Neuron (in vitro differentiated cells): ENCODE measurements around the gene USF3.
"Not testable (repeated sequence)": the region's sequence is repeated elsewhere in the genome, so short reads cannot be mapped to it uniquely, and the experiment has no call there.

Experiments used
- H2AFZ ChIP-seq: one replicate; pipeline ENCODE4 v1.6.1; 2013; ENCODE audit warnings: low read depth, mild to moderate bottlenecking, inconsistent platforms, low read length, moderate library complexity
- H3K27me3 ChIP-seq: one replicate; pipeline ENCODE4 v1.6.1; 2013; ENCODE audit warnings: low read length; ENCODE audit not compliant: insufficient read depth
- H3K36me3 ChIP-seq: one replicate; pipeline ENCODE4 v1.6.1; 2013; ENCODE audit warnings: low read length; ENCODE audit not compliant: insufficient read depth
- H3K4me1 ChIP-seq: one replicate; pipeline ENCODE4 v1.6.1; 2013; ENCODE audit warnings: low read length; ENCODE audit not compliant: insufficient read depth
- H3K4me3 ChIP-seq: 2 replicates; pipeline ENCODE4 v1.5.1; 2013; ENCODE audit warnings: mild to moderate bottlenecking, low read length, moderate library complexity
- H3K9me3 ChIP-seq: one replicate; pipeline ENCODE4 v1.6.1; 2013; ENCODE audit warnings: low read length

USF3 gene

DNA sequence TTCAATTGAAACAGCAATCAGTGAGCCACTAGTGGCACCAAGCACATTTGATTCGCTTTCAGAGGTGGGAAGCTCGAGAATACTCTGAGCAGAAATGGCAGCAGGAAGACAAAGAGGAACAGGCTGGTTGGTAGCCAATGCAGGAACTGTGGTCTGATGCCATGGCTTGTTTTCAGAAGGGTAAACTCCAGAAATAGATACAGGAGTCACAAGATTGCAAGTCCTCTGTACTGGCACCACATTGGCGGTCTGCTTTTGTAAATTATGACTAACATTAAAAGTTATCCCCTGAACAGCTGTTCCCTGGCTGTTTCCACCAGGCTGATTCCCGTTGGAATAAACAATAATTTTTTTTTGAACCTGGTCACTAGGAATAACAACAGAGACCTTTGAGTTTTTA, 35.5 kb downstream of the USF3 start:
- Histone ChIP-seq H3K4me3 (no peak overlapping the region), H3K9me3 (peaks cover 3% of the 10 kb centered on the region), H3K36me3 (peaks cover 54% of the 10 kb centered on the region), H2AFZ (no peak overlapping the region), H3K27me3 (no peaks in the 10 kb centered on the region), H3K4me1 (no peaks in the 10 kb centered on the region)

DNA sequence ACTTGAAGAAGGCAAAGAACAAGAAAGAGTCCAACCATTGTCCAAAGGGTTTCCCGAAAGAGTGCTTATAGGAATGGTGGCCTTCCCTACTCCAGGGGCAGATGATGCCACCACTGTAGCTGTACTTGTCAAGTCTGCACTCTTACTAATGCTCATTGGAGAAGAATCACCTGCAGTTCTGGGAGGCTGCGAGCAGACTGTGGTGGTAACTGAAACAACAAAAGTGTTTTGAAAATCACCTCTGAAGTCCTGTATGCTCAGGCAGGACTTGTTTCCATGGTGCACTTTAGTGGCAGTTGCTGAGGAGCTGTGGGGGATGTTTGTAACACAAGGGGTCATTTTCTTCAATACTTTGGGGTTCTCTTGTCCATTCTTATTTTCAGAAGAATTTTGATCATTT, 36.0 kb downstream of the USF3 start:
- Histone ChIP-seq H3K9me3 (peaks cover 3% of the 10 kb centered on the region), H3K36me3 (peaks cover 54% of the 10 kb centered on the region)

DNA sequence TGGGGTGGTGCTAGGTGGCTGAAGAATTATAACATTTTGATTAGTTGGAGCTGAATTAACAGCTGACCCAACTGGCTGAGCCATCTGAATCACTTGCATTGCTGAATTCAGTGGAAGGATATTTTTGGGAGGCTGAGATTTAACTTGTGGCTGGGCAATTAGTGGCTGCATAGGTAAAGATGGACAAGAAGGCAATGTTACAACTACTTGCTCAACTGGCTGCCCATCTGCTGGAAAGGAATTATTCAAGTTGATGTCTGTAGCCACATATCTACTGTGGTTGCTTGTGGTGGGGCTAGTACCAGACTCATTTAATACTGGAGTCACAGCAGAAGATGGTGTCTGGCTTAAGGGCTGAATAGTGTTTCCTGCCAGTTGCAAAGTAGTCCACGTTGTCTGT, 36.4 kb downstream of the USF3 start:
- Histone ChIP-seq H3K27me3 (no peaks in the 10 kb centered on the region), H3K4me1 (no peaks in the 10 kb centered on the region), H2AFZ (no peak overlapping the region), H3K4me3 (no peak overlapping the region), H3K9me3 (peaks cover 3% of the 10 kb centered on the region), H3K36me3 (peaks cover 58% of the 10 kb centered on the region)

More for the DNA sequence above, 36.0 kb downstream of the USF3 start:
- Histone ChIP-seq H3K4me1 (no peaks in the 10 kb centered on the region), H3K27me3 (no peaks in the 10 kb centered on the region), H3K4me3 (no peak overlapping the region), H2AFZ (no peak overlapping the region)

DNA sequence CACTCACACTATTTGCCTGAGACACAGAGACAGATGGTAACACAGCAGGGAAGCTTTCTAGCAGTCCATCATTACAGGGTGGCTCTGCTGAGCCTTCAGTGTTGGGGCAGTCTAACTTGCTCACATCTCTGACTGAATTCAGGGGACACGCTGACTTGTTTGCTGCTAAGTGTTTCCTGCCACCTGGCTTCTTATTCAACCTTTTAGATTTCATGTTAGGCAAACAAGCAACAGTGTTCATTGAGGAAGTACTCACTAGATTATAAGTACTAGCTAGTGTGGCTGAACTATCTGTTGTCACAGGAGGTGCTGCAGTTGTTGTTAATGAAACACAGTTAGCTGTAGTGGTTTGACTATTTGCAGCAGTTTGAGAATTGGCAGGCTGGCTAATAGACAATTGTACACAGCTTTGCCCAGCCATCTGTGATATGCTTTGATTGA, 37.3 kb downstream of the USF3 start:
- peaks cover 3% of the 10 kb centered on the region for H3K9me3 ChIP-seq
- H3K27me3 ChIP-seq: no peaks in the 10 kb centered on the region
- no peak overlapping the region for H3K4me3 ChIP-seq
- H3K36me3 ChIP-seq: peaks cover 57% of the 10 kb centered on the region
- no peak overlapping the region for H2AFZ ChIP-seq
- no peaks in the 10 kb centered on the region for H3K4me1 ChIP-seq

DNA sequence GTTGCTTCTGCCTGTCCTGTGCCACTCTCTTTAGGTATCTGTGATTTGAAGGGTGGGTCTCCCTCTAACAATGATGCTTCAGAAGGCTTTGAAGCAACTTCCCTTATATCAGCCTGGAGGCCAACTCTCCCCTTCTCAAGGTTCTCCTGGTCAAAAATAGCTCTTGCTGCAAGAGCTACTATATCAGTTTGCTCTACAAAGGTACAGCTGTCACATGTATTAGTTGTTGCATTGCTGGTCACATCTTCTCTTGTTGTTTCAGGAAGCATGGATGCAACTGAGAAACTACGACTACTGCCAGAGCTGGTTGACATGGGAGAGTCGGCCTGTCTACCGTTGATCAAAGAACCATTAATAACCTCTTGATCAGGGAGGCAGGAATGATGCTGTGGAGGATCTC, 38.3 kb downstream of the USF3 start:
- Histone ChIP-seq H2AFZ (no peak overlapping the region), H3K4me3 (no peak overlapping the region), H3K9me3 (peaks cover 3% of the 10 kb centered on the region), H3K4me1 (no peaks in the 10 kb centered on the region), H3K27me3 (no peaks in the 10 kb centered on the region), H3K36me3 (peaks cover 55% of the 10 kb centered on the region)

DNA sequence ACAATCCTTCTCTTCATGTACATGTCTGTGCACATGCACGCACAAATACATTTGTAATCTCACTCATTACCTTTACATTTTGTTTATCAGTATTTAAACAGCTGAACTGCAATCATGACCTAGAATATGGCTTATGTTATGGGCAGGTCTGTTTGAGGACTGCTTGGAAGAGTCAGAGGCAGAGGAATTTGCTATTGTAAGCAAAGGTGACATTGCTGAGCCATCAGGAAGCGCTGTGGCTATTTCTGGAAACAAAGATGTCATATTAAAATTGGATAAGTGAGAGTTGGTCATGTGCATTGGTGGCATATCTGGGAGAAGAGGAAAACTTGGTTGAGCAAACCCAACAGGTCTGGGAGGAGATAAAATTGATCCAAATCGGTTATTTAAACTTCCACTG, 41.6 kb downstream of the USF3 start:
- H3K36me3 ChIP-seq: peaks cover 39% of the 10 kb centered on the region
- no peak overlapping the region for H3K4me3 ChIP-seq
- H3K9me3 ChIP-seq: peaks cover 3% of the 10 kb centered on the region
- no peaks in the 10 kb centered on the region for H3K27me3 ChIP-seq
- H2AFZ ChIP-seq: no peak overlapping the region
- no peaks in the 10 kb centered on the region for H3K4me1 ChIP-seq

DNA sequence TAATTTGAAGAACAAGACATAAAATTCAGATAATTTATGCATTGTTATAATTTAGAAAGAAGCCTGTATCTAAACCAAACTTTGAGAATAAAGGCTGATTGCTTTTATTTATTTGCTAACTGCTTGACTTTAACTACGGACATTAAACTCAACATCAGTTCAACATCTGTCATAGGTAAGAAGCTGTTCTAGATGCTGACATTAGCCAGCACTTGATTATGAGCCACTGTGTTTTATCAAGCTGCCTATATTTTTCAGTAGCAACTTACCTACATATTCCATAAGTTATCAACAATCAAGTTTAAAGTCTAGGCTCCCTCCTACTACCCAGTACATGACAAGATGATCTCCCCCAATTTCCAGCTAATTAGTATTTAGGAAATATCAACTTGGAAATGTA, 42.1 kb downstream of the USF3 start:
- no peaks in the 10 kb centered on the region for H3K27me3 ChIP-seq
- no peak overlapping the region for H2AFZ ChIP-seq
- peaks cover 3% of the 10 kb centered on the region for H3K9me3 ChIP-seq
- no peak overlapping the region for H3K4me3 ChIP-seq
- peaks cover 34% of the 10 kb centered on the region for H3K36me3 ChIP-seq
- H3K4me1 ChIP-seq: no peaks in the 10 kb centered on the region

DNA sequence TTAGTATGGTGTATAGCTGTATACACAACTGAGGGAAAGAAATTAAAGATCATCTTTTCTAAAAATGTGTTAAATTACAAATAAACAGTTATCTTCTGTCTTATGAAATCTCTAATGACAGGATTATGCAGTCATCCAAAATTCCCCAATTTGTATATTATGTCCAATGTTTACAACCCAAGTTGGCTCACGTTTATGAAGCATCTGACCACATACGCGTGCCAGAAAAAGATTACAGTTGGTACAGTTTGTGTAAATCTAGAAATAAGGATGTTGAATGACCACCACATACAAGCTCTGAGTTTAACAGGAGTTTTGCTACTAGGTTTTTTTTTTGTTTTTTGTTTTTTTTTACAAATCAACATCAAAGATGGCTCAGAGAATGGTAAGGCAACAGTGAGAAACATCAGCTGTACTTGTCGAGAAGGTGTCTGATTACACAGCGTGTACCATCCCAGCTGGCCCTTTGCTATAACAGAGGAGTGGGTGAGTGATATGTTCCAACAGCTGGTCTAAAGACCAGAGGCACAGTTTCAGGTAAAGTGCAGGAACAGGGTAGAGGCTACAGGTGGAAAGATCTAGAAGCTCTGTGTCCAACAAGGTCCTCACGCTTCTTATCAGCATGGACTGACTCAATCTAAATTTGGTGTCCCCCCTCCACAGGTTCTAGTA, 47.1 kb downstream of the USF3 start:
- Histone ChIP-seq H3K27me3 (no peaks in the 10 kb centered on the region), H2AFZ (no peak overlapping the region), H3K4me3 (no peak overlapping the region), H3K36me3 (no peaks in the 10 kb centered on the region), H3K9me3 (no peaks in the 10 kb centered on the region), H3K4me1 (no peaks in the 10 kb centered on the region)

DNA sequence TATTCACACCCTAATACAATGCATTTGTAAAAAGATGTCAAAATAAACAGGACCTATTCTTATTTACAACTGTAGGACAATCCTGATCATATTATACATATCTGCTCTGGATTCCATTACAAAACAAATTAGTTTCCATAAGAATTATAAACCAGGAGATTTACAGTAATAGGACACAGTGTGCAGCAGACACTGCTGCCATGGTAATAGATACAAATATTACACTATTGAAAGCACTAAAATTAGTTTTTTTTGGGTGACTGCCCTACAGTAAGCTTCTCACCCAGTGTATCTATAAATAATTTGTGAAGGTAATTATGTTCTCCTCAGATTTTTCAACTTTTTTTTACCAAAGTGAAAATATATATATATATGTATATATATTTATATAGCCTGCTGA, 47.9 kb downstream of the USF3 start:
- H3K4me3 ChIP-seq: no peak overlapping the region
- no peak overlapping the region for H2AFZ ChIP-seq
- H3K27me3 ChIP-seq: no peaks in the 10 kb centered on the region
- no peaks in the 10 kb centered on the region for H3K4me1 ChIP-seq
- peaks cover 2% of the 10 kb centered on the region for H3K9me3 ChIP-seq
- H3K36me3 ChIP-seq: no peaks in the 10 kb centered on the region

DNA sequence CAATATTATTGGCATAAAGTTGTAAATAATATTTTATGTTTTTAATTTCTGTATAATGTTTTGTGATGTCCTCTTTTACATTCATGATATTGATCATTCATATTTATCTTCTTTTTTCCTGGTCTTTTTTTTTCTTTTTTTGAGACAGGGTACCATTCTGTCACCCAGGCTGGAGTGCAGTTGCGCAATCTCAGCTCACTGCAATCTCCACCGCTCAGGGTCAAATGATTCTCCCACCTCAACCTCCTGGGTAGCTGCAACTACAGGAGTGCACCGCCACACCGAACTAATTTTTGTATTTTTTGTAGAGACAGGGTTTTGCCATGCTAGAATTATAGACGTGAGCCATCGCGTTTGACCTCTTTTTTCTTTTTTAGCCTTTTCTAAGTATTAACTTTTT, 52.9 kb downstream of the USF3 start:
- Histone ChIP-seq H3K4me1 (no peaks in the 10 kb centered on the region), H3K4me3 (no peak overlapping the region), H2AFZ (no peak overlapping the region), H3K36me3 (no peaks in the 10 kb centered on the region), H3K27me3 (no peaks in the 10 kb centered on the region), H3K9me3 (peaks cover 2% of the 10 kb centered on the region)

DNA sequence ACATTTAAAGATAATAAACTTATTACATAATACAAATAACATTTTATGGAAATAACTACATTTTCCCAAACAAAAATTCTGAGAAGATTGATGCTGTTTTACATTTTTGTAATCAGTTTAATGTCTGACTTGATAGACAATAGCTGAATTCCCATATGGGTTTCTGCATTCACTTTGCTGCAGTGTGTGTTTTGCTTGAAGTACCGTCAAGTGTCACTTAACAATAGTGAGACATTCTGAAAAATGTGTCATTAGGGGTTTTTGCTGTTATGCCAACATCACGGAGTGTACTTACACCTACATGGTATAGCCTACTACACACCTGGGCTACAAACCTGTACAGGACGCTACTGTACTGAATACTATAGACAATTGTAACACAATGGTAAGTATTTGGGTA, 57.5 kb downstream of the USF3 start:
- H3K27me3 ChIP-seq: no peaks in the 10 kb centered on the region
- H3K36me3 ChIP-seq: no peaks in the 10 kb centered on the region
- peaks cover 2% of the 10 kb centered on the region for H3K9me3 ChIP-seq

DNA sequence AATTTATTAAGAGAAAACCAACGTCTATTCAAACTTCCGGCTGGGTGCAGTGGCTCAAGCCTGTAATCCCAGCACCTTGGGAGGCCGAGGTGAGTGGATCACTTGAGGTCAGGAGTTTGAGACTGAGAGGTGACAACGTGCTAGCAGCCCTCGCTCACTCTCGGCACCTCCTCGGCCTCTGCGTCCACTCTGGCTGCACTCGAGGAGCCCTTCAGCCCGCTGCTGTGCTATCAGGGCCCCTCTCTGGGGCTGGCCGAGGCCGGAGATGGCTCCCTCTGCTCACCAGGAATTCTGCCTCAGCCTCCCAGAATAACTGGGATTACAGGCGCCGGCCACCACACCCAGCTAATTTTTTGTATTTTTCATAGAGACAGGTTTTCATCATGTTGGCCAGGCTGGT, 58.7 kb downstream of the USF3 start:
- Histone ChIP-seq H3K36me3 (no peaks in the 10 kb centered on the region), H2AFZ (no peak overlapping the region)

More for the DNA sequence above, 57.5 kb downstream of the USF3 start:
- Histone ChIP-seq H3K4me3 (no peak overlapping the region), H2AFZ (no peak overlapping the region), H3K4me1 (no peaks in the 10 kb centered on the region)

DNA sequence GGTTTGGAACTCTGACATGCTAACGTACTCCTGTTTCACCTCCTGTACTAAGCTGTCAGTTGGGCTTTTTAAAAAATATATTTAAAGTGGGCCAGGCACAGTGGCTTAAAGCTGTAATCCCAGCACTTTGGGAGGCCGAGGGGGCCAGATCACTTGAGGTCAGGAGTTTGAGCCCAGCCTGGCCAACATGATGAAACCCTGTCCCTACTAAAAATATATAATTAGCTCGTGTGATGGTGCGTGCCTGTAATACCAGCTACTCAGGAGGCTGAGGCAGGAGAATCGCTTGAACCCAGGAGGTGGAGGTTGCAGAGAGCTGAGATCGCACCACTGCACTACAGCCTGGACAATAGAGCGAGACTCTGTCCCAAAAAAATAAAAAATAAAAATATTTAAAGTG, 60.4 kb downstream of the USF3 start:
- not testable (repeated sequence) for H2AFZ ChIP-seq, H3K4me1 ChIP-seq, H3K36me3 ChIP-seq, H3K9me3 ChIP-seq, H3K4me3 ChIP-seq, H3K27me3 ChIP-seq

More for the DNA sequence above, 58.7 kb downstream of the USF3 start:
- Histone ChIP-seq H3K27me3 (no peaks in the 10 kb centered on the region), H3K4me3 (no peak overlapping the region), H3K4me1 (no peaks in the 10 kb centered on the region), H3K9me3 (no peaks in the 10 kb centered on the region)
